Smooth muscle cell (in vitro differentiated cells): ENCODE results near the gene PERP. TPM values are rescaled to one million over a fixed set of nuclear protein-coding genes. Genes with fewer than 3 reads are reported as not detected.
A peak's percentile ranks its signal among the peaks of the same experiment; 100 is the strongest.

Experiments used
- DNase-seq: peaks from one replicate; lab custom pipeline; 2025; ENCODE audit not compliant: unreplicated experiment; lab: John Stamatoyannopoulos, UW
- H2AFZ ChIP-seq: fragments of 200-600 bp; sonication (generic); 2 replicates; pipeline ENCODE4 v1.6.0; 2016; ENCODE audit warnings: antibody characterized with exemption, low read depth, mild to moderate bottlenecking
- H3F3A ChIP-seq: fragments of 200-600 bp; sonication (generic); 2 replicates; pipeline ENCODE4 v1.6.0; 2017; ENCODE audit warnings: antibody characterized with exemption, low read depth
- H3K27ac ChIP-seq: fragments of 200-600 bp; sonication (generic); 2 replicates; pipeline ENCODE4 v1.5.1; 2016; ENCODE audit warnings: low read depth, mild to moderate bottlenecking
- H3K27me3 ChIP-seq: fragments of 200-600 bp; sonication (generic); 2 replicates; pipeline ENCODE4 v1.6.1; 2016; ENCODE audit warnings: low read depth, mild to moderate bottlenecking
- H3K36me3 ChIP-seq: fragments of 200-600 bp; sonication (generic); 2 replicates; pipeline ENCODE4 v1.5.1; 2016; ENCODE audit warnings: low read depth
- H3K4me1 ChIP-seq: fragments of 200-600 bp; sonication (generic); 2 replicates; pipeline ENCODE4 v1.5.1; 2016; ENCODE audit warnings: low read depth
- H3K4me2 ChIP-seq: fragments of 200-600 bp; sonication (generic); 2 replicates; pipeline ENCODE4 v1.6.0; 2016; ENCODE audit warnings: mild to moderate bottlenecking
- H3K4me3 ChIP-seq: fragments of 200-600 bp; sonication (generic); 2 replicates; pipeline ENCODE4 v1.5.1; 2016; ENCODE audit warnings: mild to moderate bottlenecking
- H3K79me2 ChIP-seq: fragments of 200-600 bp; sonication (generic); 2 replicates; pipeline ENCODE4 v1.6.0; 2016; ENCODE audit warnings: low read depth, mild to moderate bottlenecking
- H3K9ac ChIP-seq: fragments of 200-600 bp; sonication (generic); 2 replicates; pipeline ENCODE4 v1.6.0; 2016; ENCODE audit warnings: low read depth
- H3K9me3 ChIP-seq: fragments of 200-600 bp; sonication (generic); replicated peaks from 2 replicates; pipeline ENCODE4 v1.5.1; 2016; ENCODE audit warnings: low read depth
- H4K20me1 ChIP-seq: fragments of 200-600 bp; sonication (generic); 2 replicates; pipeline ENCODE4 v1.6.0; 2016; ENCODE audit warnings: low read depth
- CTCF ChIP-seq: fragments of 200-600 bp; sonication (generic); IDR thresholded peaks from 2 replicates; pipeline ENCODE4 v1.5.1; 2017; ENCODE audit warnings: borderline replicate concordance, mild to moderate bottlenecking, antibody characterized with exemption; ENCODE audit not compliant: insufficient read depth, poor library complexity, severe bottlenecking
- WGBS: methylation state at CpG from one replicate; pipeline ENCODE4 v1.1.7; 2016; ENCODE audit warnings: low lambda C conversion rate; 5-methylcytosine and 5-hydroxymethylcytosine counted together
- polyA plus RNA-seq: library from polyadenylated mRNA; unstranded; fragments of >200 nt; fragmentation: Nextera tagmentation; extraction: Ambion mirVana; gene quantifications from 2 replicates; pipeline ENCODE4 v1.2.1, GENCODE V29; 2016
- total RNA-seq: library from RNA; depleted of rRNA; stranded (reverse); fragments of >200 nt; gene quantifications from 2 replicates; pipeline ENCODE4 v1.2.3, GENCODE V29; 2014

PERP gene
- total and polyA plus RNA-seq, 2 experiments from 2014 or later, result 70.9 to 237 TPM

DNA sequence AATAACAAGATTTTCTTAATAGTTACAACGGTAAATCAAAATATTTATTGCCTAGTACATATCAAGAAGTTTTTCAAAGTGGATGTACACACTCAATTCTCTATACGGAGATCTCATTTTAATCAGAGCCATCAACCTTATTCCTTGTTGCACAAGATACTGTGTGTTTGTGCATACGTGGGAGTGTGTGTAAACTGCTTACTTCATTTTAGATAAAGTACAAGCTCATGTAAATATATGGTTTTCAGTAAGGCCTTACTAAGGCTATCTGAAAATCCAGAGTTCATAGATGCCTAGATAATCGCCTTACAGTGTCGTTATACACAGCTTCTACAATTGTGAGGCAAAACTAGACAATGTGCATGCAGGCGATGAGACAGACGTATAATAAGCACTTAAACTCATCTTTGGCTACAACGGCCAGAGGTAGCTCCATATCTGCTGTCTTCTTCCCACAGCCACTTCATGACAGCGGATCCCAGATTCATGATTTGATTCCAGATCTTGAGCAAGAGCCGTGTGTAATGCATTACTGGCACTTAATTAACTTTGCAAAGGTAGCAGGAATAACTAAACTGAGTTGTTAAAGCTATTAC, 2.5 kb downstream of the PERP start:
- H3F3A ChIP-seq, result peaks cover 4% of the 10 kb centered on the region
- TF ChIP-seq CTCF, result no peak
- H2AFZ ChIP-seq, result no peak overlapping the region
- WGBS, result 61% methylated on average over 10 of the region's 10 CpGs
- H3K79me2 ChIP-seq, result peaks cover 59% of the 10 kb centered on the region
- peaks cover 7% of the 10 kb centered on the region for H4K20me1 ChIP-seq
- no peak for DNase-seq
- no peaks in the 10 kb centered on the region for H3K36me3 ChIP-seq
- H3K4me2 ChIP-seq, result peak overlapping the region; percentile 85
- H3K9ac ChIP-seq, result peak overlapping the region; percentile 83
- peak overlapping the region; percentile 81 for H3K4me3 ChIP-seq
- peaks cover 24% of the 10 kb centered on the region for H3K4me1 ChIP-seq
- H3K27me3 ChIP-seq, result peaks cover 11% of the 10 kb centered on the region
- H3K9me3 ChIP-seq, result no peaks in the 10 kb centered on the region
- peak overlapping the region; percentile 84 for H3K27ac ChIP-seq

DNA sequence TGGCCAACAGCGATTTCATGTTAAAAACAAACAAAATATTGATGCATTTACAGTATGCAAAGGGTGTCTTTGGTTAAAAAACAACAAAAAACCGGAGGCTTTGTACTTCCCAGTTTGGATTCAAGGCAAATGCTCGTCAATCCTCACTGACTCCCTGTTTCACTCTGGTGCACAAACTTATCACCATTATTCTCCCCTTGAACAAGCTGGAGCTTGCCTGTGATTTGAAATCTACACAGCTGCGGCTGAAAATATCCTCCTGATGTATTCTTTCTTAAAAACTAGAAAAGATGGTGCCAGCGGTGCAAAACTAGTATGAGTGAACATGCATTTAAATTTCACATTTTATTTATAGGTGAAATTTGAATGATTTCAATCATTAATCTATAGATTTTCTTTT, 3.3 kb downstream of the PERP start:
- WGBS, result 68% methylated on average over 5 of the region's 5 CpGs
- Histone ChIP-seq H2AFZ (no peak overlapping the region), H3K9ac (peak overlapping the region; percentile 83), H3F3A (peaks cover 1% of the 10 kb centered on the region), H3K9me3 (no peaks in the 10 kb centered on the region), H3K4me2 (peak overlapping the region; percentile 85), H3K27ac (peak overlapping the region; percentile 84), H3K27me3 (peaks cover 11% of the 10 kb centered on the region), H3K36me3 (no peaks in the 10 kb centered on the region), H3K79me2 (peaks cover 68% of the 10 kb centered on the region), H4K20me1 (peaks cover 13% of the 10 kb centered on the region), H3K4me1 (peaks cover 24% of the 10 kb centered on the region), H3K4me3 (peak overlapping the region; percentile 81)
- DNase-seq, result no peak
- TF ChIP-seq CTCF, result no peak

GRCh38 chr6:138101946-138102731, 5.1 kb downstream of the PERP start:
- Histone ChIP-seq H3K27ac (peak overlapping the region; percentile 21), H3F3A (no peaks in the 10 kb centered on the region), H3K9ac (no peak overlapping the region), H3K9me3 (no peaks in the 10 kb centered on the region), H3K4me1 (peaks cover 24% of the 10 kb centered on the region), H3K4me3 (no peak overlapping the region), H2AFZ (no peak overlapping the region), H4K20me1 (peaks cover 13% of the 10 kb centered on the region), H3K27me3 (no peaks in the 10 kb centered on the region), H3K4me2 (peak overlapping the region; percentile 41), H3K36me3 (no peaks in the 10 kb centered on the region), H3K79me2 (peaks cover 82% of the 10 kb centered on the region)
- no peak for TF ChIP-seq CTCF
- DNase-seq, result no peak
- 58% methylated on average over 10 of the region's 10 CpGs for WGBS
